ENCODE data around the gene ANGPTL4. TPM values are rescaled to one million over a fixed set of nuclear protein-coding genes. Genes with fewer than 3 reads are reported as not detected.

ANGPTL4 gene
- total and polyA plus RNA-seq, 2 of the 13 experiments (the other 11 are each of a cell fraction or from before 2014, with no cell fraction given) = 0.80 to 21.7 TPM

GRCh38 chr19:8363803-8364771, at the start of gene ANGPTL4 (continued):
- TF ChIP-seq, protein P1, sequence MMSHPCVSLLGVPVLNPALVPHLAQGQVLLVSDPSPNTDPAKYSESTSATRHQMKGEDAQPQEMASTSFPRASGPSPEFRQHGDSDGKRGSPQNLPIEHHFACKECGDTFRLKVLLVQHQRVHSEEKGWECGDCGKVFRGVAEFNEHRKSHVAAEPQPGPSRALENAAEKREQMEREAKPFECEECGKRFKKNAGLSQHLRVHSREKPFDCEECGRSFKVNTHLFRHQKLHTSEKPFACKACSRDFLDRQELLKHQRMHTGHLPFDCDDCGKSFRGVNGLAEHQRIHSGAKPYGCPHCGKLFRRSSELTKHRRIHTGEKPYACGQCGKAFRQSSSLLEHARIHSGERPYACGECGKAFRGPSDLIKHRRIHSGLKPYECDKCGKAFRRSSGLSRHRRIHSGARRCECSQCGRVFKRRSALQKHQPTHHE (CRISPR knock-in tag; IDR thresholded peaks at IDR 0.05; ENCODE audit: borderline replicate concordance) = no peak
- TF ChIP-seq CREBL2 (CRISPR knock-in tag; IDR thresholded peaks at IDR 0.05; ENCODE audit: borderline replicate concordance) (no peak), FOXM1 (CRISPR knock-in tag; IDR thresholded peaks at IDR 0.05) (no peak), HNRNPK (IDR thresholded peaks at IDR 0.05; ENCODE audit: low read depth, low read length, poor library complexity, severe bottlenecking) (peak; percentile 27), KLF13 (CRISPR knock-in tag; IDR thresholded peaks at IDR 0.05) (no peak), HNRNPL (IDR thresholded peaks at IDR 0.05; ENCODE audit: low read depth, low read length) (0 out of 2 replicates have a peak, but pooled peaks have one; percentile 34), HOMEZ (CRISPR knock-in tag; IDR thresholded peaks at IDR 0.05; ENCODE audit: low read depth) (no peak), SP4 (CRISPR knock-in tag; IDR thresholded peaks at IDR 0.05) (peak; percentile 58; the same call in 1 of the 2 replicates), SNAPC2 (CRISPR knock-in tag; IDR thresholded peaks at IDR 0.05) (no peak), NR3C1 (CRISPR knock-in tag; IDR thresholded peaks at IDR 0.05) (no peak), HHEX (CRISPR knock-in tag; IDR thresholded peaks at IDR 0.05) (no peak), ZNF781 (CRISPR knock-in tag; IDR thresholded peaks at IDR 0.05; ENCODE audit: borderline replicate concordance, not compliant biosample characterization) (no peak), YEATS2 (CRISPR knock-in tag; IDR thresholded peaks at IDR 0.05; ENCODE audit: borderline replicate concordance) (no peak), GTF3A (CRISPR knock-in tag; conservative IDR thresholded peaks at IDR 0.05) (0 out of 2 replicates have a peak, but pooled peaks have one; percentile 59), RCOR2 (CRISPR knock-in tag; IDR thresholded peaks at IDR 0.05) (no peak), ZNF547 (CRISPR knock-in tag; IDR thresholded peaks at IDR 0.05) (0 out of 2 replicates have a peak, but pooled peaks have one; percentile 30), WIZ (CRISPR knock-in tag; IDR thresholded peaks at IDR 0.05) (no peak), NFATC3 (CRISPR knock-in tag; IDR thresholded peaks at IDR 0.05) (no peak), KAT2B (IDR thresholded peaks at IDR 0.05; ENCODE audit: borderline replicate concordance, low read depth, low read length) (no peak), ATRX (CRISPR knock-in tag; IDR thresholded peaks at IDR 0.05; ENCODE audit: borderline replicate concordance) (no peak), NAIF1 (CRISPR knock-in tag; IDR thresholded peaks at IDR 0.05; ENCODE audit: borderline replicate concordance) (no peak), ZNF530 (CRISPR knock-in tag; IDR thresholded peaks at IDR 0.05; ENCODE audit: low read depth) (no peak), GATAD2A (CRISPR knock-in tag; IDR thresholded peaks at IDR 0.05) (peak; percentile 29; the same call in 1 of the 2 replicates)
- TF ChIP-seq, protein P2, sequence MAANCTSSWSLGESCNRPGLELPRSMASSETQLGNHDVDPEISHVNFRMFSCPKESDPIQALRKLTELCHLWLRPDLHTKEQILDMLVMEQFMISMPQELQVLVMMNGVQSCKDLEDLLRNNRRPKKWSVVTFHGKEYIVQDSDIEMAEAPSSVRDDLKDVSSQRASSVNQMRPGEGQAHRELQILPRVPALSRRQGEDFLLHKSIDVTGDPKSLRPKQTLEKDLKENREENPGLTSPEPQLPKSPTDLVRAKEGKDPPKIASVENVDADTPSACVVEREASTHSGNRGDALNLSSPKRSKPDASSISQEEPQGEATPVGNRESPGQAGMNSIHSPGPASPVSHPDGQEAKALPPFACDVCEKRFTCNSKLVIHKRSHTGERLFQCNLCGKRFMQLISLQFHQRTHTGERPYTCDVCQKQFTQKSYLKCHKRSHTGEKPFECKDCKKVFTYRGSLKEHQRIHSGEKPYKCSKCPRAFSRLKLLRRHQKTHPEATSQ (CRISPR knock-in tag; IDR thresholded peaks at IDR 0.05; ENCODE audit: borderline replicate concordance) = no peak
